ENCODE results near the gene SPDEF. TPM values are rescaled to one million over a fixed set of nuclear protein-coding genes. Genes with fewer than 3 reads are reported as not detected.

SPDEF gene
- total RNA-seq, 4 donors from 2014 or later: 25.0 to 45.9 (median 32.3) TPM

DNA sequence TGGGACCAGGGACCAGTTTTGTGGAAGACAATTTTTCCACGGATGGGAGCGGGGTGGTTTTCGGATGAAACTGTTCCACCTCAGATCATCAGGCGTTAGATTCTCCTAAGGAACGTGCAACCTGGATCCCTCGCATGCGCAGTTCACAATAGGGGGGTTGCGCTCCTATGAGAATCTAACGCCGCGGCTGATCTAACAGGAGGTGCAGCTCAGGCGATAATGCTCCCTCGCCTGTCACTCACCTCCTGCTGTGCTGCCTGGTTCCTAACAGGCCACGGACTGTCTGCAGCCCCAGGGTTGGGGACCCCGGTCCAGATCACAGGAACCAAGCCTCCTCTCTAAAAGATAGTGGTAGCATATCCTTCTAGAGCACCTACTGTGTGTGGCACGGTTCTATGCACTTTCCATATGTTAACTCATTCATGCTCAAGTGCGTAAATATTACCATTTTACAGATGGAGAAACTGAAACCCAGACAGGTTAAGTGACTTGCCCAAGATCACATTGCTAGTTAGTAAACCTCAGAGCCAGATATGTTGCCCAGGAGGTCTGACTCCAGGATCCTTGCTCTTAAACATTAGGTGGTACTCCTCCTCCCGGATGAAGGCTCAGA is 25.3 kb downstream of the SPDEF start:
- Histone ChIP-seq H3K4me3 (no peak overlapping the region), H3K27me3 (no peaks in the 10 kb centered on the region), H3K9me3 (no peaks in the 10 kb centered on the region), H3K4me1 (peaks cover 11% of the 10 kb centered on the region), H3K27ac (no peak overlapping the region), H3K36me3 (no peaks in the 10 kb centered on the region)
- no peak for DNase-seq (ENCODE audit: low spot score in 2 of 2)
- no peak for TF ChIP-seq POLR2A (IDR thresholded peaks at IDR 0.05)
- TF ChIP-seq EP300 (IDR thresholded peaks at IDR 0.05): no peak
- no peak for TF ChIP-seq POLR2AphosphoS5 (IDR thresholded peaks at IDR 0.05)
- TF ChIP-seq, protein P1, sequence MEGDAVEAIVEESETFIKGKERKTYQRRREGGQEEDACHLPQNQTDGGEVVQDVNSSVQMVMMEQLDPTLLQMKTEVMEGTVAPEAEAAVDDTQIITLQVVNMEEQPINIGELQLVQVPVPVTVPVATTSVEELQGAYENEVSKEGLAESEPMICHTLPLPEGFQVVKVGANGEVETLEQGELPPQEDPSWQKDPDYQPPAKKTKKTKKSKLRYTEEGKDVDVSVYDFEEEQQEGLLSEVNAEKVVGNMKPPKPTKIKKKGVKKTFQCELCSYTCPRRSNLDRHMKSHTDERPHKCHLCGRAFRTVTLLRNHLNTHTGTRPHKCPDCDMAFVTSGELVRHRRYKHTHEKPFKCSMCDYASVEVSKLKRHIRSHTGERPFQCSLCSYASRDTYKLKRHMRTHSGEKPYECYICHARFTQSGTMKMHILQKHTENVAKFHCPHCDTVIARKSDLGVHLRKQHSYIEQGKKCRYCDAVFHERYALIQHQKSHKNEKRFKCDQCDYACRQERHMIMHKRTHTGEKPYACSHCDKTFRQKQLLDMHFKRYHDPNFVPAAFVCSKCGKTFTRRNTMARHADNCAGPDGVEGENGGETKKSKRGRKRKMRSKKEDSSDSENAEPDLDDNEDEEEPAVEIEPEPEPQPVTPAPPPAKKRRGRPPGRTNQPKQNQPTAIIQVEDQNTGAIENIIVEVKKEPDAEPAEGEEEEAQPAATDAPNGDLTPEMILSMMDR (IDR thresholded peaks at IDR 0.05): no peak
- WGBS: 91% methylated on average over 17 of the region's 18 CpGs

- TF ChIP-seq POLR2AphosphoS5 (IDR thresholded peaks at IDR 0.05) (no peak), EP300 (IDR thresholded peaks at IDR 0.05) (no peak), POLR2A (IDR thresholded peaks at IDR 0.05) (no peak)
- TF ChIP-seq, protein P1 (IDR thresholded peaks at IDR 0.05): no peak
- Histone ChIP-seq H3K36me3 (no peaks in the 10 kb centered on the region), H3K9me3 (no peaks in the 10 kb centered on the region), H3K27ac (no peak overlapping the region), H3K27me3 (no peaks in the 10 kb centered on the region), H3K4me1 (peaks cover 11% of the 10 kb centered on the region), H3K4me3 (no peak overlapping the region)
- no peak for DNase-seq (ENCODE audit: low spot score in 2 of 2)
- 79% methylated on average over 10 of the region's 10 CpGs for WGBS
These were observed 26.3 kb downstream of the SPDEF start for GRCh38 chr6:34529665-34530327.

- DNase-seq (ENCODE audit: low spot score in 2 of 2): no peak
- Histone ChIP-seq H3K27me3 (no peaks in the 10 kb centered on the region), H3K9me3 (no peaks in the 10 kb centered on the region), H3K36me3 (no peaks in the 10 kb centered on the region), H3K4me3 (no peak overlapping the region), H3K4me1 (peaks cover 11% of the 10 kb centered on the region), H3K27ac (no peak overlapping the region)
- 94% methylated on average over 8 of the region's 8 CpGs for WGBS
- TF ChIP-seq POLR2AphosphoS5 (IDR thresholded peaks at IDR 0.05): no peak
- TF ChIP-seq, protein P1 (IDR thresholded peaks at IDR 0.05): no peak
- no peak for TF ChIP-seq POLR2A (IDR thresholded peaks at IDR 0.05)
- TF ChIP-seq EP300 (IDR thresholded peaks at IDR 0.05): no peak
These were observed 27.0 kb downstream of the SPDEF start for GRCh38 chr6:34528996-34529664.

DNA sequence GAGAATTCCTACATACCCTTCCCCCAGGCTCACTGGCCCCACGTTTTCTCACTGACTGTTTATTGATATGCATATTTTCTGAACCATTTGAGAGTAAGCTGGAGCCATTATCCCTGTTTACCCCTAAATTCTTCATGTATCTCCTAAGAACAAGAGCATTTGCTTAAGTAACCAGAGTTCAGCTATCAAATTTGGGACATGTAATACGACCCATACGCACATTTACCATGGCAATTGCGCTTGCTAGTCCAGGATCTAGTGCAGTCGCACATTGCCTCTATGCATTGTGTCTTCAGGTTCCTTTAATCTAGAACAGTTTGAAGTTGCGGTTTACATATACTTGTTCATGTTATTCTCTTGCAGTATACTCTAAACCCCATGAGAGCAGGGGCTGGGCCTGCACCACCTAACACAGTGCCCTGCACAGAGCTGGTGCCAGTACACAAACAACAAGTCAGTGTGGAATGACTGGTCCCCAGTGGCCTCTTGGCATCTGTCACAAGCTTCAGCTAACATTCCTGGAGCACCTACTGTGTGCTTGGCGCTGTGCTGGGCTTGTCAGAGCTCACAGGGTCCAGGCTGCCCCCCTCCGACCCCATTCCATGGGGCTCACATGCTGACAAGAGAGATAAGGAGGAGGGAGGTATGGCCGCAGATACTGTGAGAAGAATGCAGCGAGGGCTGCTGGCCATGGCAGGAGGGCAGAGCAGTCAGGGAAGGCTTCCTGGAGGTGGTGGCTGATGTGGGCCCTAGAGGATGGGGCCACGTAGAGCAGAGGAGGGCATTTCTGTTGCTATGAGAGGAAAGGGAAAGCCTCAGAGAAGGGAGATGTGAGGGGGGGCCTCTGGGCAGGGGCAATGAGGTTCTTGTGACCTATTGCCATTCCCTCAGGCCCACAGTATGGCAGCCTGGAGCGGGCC is 28.1 kb downstream of the SPDEF start:
- H3K36me3 ChIP-seq: no peaks in the 10 kb centered on the region
- H3K27ac ChIP-seq: no peak overlapping the region
- H3K27me3 ChIP-seq: no peaks in the 10 kb centered on the region
- DNase-seq (ENCODE audit: low spot score in 2 of 2): no peak
- TF ChIP-seq EP300 (IDR thresholded peaks at IDR 0.05): no peak
- TF ChIP-seq, protein P1 (IDR thresholded peaks at IDR 0.05): no peak
- no peak for TF ChIP-seq POLR2AphosphoS5 (IDR thresholded peaks at IDR 0.05)
- TF ChIP-seq POLR2A (IDR thresholded peaks at IDR 0.05): no peak
- H3K9me3 ChIP-seq: no peaks in the 10 kb centered on the region
- no peak overlapping the region for H3K4me3 ChIP-seq
- peaks cover 11% of the 10 kb centered on the region for H3K4me1 ChIP-seq
- WGBS: 83% methylated on average over 12 of the region's 12 CpGs

Measured in suprapubic skin (tissue), 4 donors.